ENCODE results near the gene COG8.

Gene COG8, protein sequence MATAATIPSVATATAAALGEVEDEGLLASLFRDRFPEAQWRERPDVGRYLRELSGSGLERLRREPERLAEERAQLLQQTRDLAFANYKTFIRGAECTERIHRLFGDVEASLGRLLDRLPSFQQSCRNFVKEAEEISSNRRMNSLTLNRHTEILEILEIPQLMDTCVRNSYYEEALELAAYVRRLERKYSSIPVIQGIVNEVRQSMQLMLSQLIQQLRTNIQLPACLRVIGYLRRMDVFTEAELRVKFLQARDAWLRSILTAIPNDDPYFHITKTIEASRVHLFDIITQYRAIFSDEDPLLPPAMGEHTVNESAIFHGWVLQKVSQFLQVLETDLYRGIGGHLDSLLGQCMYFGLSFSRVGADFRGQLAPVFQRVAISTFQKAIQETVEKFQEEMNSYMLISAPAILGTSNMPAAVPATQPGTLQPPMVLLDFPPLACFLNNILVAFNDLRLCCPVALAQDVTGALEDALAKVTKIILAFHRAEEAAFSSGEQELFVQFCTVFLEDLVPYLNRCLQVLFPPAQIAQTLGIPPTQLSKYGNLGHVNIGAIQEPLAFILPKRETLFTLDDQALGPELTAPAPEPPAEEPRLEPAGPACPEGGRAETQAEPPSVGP

DNA sequence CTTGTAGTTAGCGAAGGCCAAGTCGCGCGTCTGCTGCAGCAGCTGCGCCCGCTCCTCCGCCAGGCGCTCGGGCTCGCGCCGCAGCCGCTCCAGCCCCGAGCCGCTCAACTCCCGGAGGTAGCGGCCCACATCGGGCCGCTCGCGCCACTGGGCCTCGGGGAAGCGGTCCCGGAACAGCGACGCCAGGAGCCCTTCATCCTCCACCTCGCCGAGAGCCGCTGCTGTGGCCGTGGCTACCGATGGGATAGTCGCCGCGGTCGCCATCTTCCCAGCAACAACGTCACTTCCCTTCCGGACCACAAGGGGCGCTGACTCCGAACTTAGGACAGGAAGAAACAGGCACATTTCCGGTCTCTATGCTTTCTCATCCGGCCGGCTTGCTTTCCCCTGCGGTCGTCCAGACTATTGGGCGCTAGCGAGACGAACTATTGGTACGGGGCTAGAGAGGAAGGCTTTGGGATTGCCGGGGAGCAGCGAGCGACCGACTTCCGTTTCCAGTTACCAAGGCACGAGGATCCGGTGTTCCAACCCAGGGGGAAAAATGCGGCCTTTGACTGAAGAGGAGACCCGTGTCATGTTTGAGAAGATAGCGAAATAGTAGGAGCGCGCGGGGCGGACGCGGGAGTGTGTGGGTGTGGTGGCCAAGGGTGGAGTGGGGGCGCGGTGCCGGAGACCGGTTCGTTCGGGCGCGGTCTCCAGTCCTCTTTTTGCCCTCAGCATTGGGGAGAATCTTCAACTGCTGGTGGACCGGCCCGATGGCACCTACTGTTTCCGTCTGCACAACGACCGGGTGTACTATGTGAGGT, at the start of gene COG8, which contains the start of gene NIP7:
TSS of gene COG8 (minus strand) at position 276 of the 806 bp plus-strand sequence. CDS start at position 264, 12 bp downstream.
TSS of gene NIP7 (plus strand) at position 484 of the 806 bp plus-strand sequence. CDS start at position 542, 58 bp downstream.
- H3K4me3 Mint-ChIP-seq = peak within 1 kb of the TSS; percentile 93
- H3K27me3 Mint-ChIP-seq = no peaks in the 10 kb centered on the region
- peak within 1 kb of the TSS; percentile 90 for H3K27ac Mint-ChIP-seq
- H3K4me1 Mint-ChIP-seq (ENCODE audit: low read depth) = peaks cover 44% of the 10 kb centered on the region
- intact Hi-C loops (cut with micrococcal nuclease) = loop anchor here (1.0 to 2.0 kb wide), 2 partner anchors 9 to 47 kb away; partner anchors contain the start of genes PDF and TERF2
- peaks cover 90% of the 10 kb centered on the region for H3K36me3 Mint-ChIP-seq (ENCODE audit: low read depth)
- no peaks in the 10 kb centered on the region for H3K9me3 Mint-ChIP-seq

DNA sequence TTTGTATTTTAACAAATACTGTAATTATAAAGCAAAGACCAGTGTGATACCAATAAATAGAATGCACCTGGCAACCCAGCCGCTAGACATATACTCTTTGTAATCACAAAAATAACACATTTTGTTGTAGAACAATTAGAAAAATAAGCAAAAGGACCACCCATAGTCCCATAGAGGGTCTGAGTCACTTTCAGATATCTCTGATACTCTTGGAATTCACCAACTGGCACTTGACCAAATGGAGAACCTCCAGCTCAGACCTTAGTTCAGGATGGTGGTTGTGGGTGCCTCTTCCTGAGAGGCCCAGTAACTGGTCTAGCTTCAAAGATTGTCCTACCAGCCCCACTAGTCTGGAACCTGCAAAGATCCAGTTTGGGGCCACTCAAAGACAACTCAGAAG, 47.2 kb upstream of the COG8 start:
- no peak overlapping the region for H3K27ac Mint-ChIP-seq
- no peaks in the 10 kb centered on the region for H3K27me3 Mint-ChIP-seq
- H3K4me1 Mint-ChIP-seq (ENCODE audit: low read depth) = peaks cover 28% of the 10 kb centered on the region
- H3K9me3 Mint-ChIP-seq = no peaks in the 10 kb centered on the region
- peaks cover 34% of the 10 kb centered on the region for H3K36me3 Mint-ChIP-seq (ENCODE audit: low read depth)
- intact Hi-C loops (cut with micrococcal nuclease) = loop anchor here (2.0 kb wide), 1 partner anchor 48 kb away; the partner anchor contains the start of genes COG8 and NIP7
- H3K4me3 Mint-ChIP-seq = no peak overlapping the region

DNA sequence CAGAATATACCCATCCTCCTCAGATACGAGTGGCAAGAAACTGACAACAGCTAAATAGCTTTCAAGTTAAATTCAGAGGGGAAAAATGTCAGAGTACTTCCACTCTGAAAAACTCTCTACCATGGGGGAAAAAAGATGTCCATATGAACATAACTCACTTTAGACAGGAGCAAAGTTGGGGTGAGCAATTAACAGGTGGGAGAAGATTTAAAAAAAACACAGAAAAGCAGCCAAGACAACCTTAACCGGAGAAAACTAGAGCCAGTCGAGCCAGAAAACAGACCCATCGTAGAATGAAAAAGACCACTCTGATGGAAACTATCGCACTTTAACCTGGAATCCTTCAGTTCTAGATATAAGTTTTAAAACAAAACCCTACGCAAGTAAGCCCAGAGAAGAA, 45.6 kb upstream of the COG8 start:
- intact Hi-C loops (cut with micrococcal nuclease) = no loop called here
- Mint-ChIP-seq H3K27ac (peak overlapping the region; percentile 89), H3K9me3 (no peaks in the 10 kb centered on the region), H3K4me3 (peak overlapping the region; percentile 80), H3K36me3 (ENCODE audit: low read depth) (peaks cover 39% of the 10 kb centered on the region), H3K27me3 (no peaks in the 10 kb centered on the region), H3K4me1 (ENCODE audit: low read depth) (peaks cover 32% of the 10 kb centered on the region)

DNA sequence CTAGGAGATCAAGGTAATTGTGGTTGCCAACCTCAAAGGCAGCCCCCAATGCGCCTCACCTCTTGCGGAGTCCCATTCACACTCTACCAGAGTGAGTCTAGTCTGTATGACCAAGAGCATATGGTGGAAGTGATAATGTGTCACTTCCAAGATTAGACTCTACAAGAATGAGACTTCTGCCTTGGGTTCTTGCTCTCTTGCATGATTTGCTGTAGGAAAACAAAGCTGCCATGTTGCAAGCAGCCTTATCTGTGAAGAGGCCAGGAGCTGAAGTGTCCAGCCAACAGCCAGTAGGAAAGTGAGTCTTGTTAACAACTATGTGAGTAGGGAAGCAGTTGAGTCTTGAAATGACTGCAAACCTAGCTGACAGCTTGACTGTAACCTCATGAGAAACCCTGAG, 43.1 kb upstream of the COG8 start:
- H3K4me3 Mint-ChIP-seq = no peak overlapping the region
- H3K27ac Mint-ChIP-seq = peak overlapping the region; percentile 89
- peaks cover 64% of the 10 kb centered on the region for H3K36me3 Mint-ChIP-seq (ENCODE audit: low read depth)
- no peaks in the 10 kb centered on the region for H3K9me3 Mint-ChIP-seq
- intact Hi-C loops (cut with micrococcal nuclease) = no loop called here
- H3K27me3 Mint-ChIP-seq = no peaks in the 10 kb centered on the region
- H3K4me1 Mint-ChIP-seq (ENCODE audit: low read depth) = peaks cover 32% of the 10 kb centered on the region

DNA sequence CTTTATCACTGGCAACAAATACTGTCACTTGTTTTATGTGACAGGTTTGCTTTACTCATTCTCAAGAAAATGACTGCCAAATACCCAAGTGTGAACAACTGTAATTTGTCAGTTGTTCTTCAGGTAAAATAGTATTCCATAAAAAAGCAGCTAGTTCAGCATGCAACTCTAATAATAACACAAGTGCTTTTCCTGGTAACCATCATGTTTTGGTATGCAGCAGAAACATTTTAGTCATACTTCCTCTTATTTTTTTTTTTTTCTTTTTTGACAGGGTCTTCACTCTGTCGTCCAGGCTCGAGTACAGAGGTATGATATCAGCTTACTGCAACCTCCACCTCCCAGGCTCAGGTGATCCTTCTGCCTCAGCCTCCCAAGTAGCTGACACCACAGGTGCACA, 41.9 kb upstream of the COG8 start:
- intact Hi-C loops (cut with micrococcal nuclease) = no loop called here
- Mint-ChIP-seq H3K4me1 (ENCODE audit: low read depth) (peaks cover 32% of the 10 kb centered on the region), H3K36me3 (ENCODE audit: low read depth) (peaks cover 76% of the 10 kb centered on the region), H3K27me3 (no peaks in the 10 kb centered on the region), H3K4me3 (peak overlapping the region; percentile 54), H3K27ac (peak overlapping the region; percentile 89), H3K9me3 (no peaks in the 10 kb centered on the region)

DNA sequence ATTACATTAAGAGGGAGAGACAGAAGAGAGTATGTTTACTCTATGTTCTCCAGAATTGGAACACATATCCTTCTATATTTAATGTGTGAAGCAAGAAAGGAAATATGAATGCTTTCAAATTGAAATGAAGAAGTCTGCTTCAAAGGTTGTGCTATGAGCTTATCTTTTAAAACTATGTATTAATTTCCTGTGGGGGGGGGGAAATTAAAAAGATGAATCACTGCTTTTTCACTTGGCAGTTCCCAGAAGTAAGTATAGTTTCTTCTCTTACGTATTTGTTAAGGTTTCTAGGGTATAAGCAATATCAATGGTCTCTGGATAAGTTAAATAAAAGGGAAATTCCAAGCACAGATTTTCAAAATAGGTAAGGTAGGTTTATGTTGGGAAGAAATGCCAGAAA, 39.4 kb upstream of the COG8 start:
- H3K4me3 Mint-ChIP-seq = no peak overlapping the region
- H3K4me1 Mint-ChIP-seq (ENCODE audit: low read depth) = peaks cover 19% of the 10 kb centered on the region
- H3K9me3 Mint-ChIP-seq = no peaks in the 10 kb centered on the region
- H3K27ac Mint-ChIP-seq = peak overlapping the region; percentile 25
- H3K36me3 Mint-ChIP-seq (ENCODE audit: low read depth) = peaks cover 73% of the 10 kb centered on the region
- no peaks in the 10 kb centered on the region for H3K27me3 Mint-ChIP-seq
- intact Hi-C loops (cut with micrococcal nuclease) = no loop called here

DNA sequence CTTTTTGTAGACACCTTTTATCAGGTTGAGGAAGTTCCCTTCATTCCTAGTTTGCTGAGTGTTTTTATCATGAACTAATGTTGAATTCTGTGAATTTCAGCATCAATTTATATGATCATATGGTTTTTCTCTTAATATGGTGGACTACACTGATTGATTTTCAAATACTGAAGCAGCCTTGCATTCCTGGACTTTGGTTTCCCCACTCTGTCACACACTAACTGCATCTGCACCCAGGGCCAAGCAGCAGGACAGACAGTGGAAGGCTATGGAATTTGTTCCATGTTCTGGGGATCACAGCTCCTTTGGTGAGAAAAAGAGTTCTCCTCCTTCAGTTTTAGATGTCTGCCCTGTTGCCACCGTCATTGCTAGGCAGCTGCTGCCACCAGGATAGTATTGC, 38.7 kb upstream of the COG8 start:
- H3K4me1 Mint-ChIP-seq (ENCODE audit: low read depth) = peaks cover 13% of the 10 kb centered on the region
- intact Hi-C loops (cut with micrococcal nuclease) = no loop called here
- no peaks in the 10 kb centered on the region for H3K9me3 Mint-ChIP-seq
- H3K4me3 Mint-ChIP-seq = no peak overlapping the region
- peaks cover 73% of the 10 kb centered on the region for H3K36me3 Mint-ChIP-seq (ENCODE audit: low read depth)
- peak overlapping the region; percentile 25 for H3K27ac Mint-ChIP-seq
- no peaks in the 10 kb centered on the region for H3K27me3 Mint-ChIP-seq

DNA sequence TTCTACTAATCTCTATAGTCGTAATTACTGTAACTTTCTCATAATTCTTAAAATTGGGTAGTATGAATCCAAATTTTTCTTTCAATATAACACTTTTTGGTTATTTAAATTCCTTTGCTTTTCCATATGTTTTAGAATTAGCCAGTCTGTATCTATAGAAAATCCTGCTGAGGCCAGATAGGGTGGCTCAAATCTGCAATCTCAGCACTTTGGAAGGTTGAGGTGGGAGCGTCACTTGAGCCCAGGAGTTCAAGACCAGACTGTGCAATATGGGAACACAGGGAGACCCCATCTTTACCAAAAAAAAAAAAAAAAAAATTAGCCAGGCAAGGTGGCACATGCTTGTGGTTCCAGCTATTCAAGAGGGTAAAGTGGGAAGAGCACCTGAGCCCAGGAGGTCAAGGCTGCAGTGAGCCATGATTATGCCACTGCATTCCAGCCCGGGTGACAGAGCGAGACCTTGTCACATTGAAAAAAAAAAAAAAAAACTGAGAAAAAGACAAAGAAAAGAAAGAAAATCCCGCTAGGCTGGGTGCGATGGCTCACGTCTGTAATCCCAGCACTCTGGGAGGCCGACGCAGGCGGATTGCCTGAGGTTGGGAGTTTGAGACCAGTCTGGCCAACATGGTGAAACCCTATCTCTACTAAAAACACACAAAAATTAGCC, 37.2 kb upstream of the COG8 start:
- H3K36me3 Mint-ChIP-seq (ENCODE audit: low read depth) = peaks cover 76% of the 10 kb centered on the region
- H3K27ac Mint-ChIP-seq = no peak overlapping the region
- H3K9me3 Mint-ChIP-seq = no peaks in the 10 kb centered on the region
- no peak overlapping the region for H3K4me3 Mint-ChIP-seq
- H3K27me3 Mint-ChIP-seq = no peaks in the 10 kb centered on the region
- H3K4me1 Mint-ChIP-seq (ENCODE audit: low read depth) = peaks cover 4% of the 10 kb centered on the region
- intact Hi-C loops (cut with micrococcal nuclease) = no loop called here

DNA sequence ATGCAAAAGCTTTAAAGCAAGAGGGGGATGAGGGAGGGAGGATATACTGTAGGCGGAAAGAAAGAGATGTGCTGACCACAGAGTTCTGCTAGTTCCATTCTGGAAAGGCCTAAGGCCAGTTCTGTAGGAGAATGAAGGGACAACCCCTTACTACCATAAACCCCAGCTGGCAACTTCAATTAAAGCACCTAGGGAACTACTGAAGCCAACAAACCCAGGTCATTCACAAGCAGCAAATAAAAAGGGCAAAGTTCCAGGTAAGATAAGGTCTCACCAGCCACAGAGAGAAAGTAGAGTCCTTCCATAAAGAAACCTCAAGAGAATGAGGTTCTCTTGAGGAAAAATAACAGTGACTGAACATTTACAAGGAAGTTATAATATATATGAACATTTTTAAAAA, 33.7 kb upstream of the COG8 start:
- Mint-ChIP-seq H3K4me3 (no peak overlapping the region), H3K9me3 (no peaks in the 10 kb centered on the region), H3K27me3 (no peaks in the 10 kb centered on the region), H3K4me1 (ENCODE audit: low read depth) (no peaks in the 10 kb centered on the region), H3K27ac (no peak overlapping the region), H3K36me3 (ENCODE audit: low read depth) (peaks cover 85% of the 10 kb centered on the region)
- intact Hi-C loops (cut with micrococcal nuclease) = no loop called here

DNA sequence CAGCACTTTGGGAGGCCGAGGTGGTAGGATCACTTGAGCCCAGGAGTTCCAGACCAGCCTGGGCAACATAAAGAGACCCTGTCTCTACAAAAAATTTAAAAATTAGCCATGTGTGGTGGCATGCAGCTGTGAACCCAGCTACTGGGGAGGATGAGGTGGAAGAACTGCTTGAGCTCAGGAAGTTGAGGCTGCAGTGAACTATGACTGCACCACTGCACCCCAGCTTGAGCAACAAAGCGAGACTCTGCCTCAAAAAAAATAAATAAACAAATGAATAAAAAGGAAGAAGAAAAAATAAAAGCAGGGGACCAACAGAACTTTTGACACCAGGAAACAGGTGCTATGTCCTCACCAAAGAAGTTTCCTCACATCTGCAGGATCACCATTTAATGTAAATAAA, 32.2 kb upstream of the COG8 start:
- Mint-ChIP-seq H3K4me1 (ENCODE audit: low read depth) (no peaks in the 10 kb centered on the region), H3K27ac (no peak overlapping the region)
- intact Hi-C loops (cut with micrococcal nuclease) = no loop called here

DNA sequence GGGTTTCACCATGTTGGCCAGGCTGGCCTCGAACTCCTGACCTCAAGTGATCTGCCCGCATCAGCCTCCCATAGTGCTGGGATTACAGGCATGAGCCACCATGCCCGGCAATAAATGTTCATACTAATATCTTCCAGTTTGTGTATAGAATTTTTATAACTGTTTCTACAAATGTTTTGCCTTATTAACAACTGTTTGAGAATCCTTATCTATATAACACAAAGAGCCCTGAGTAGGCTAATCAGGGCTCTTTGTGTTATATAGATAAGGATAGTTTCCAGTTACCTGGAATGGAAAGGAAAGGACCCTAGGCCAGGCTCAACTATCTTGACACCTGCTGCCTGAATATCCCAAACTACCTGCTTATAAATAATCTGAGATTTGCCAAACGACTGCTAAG, 29.5 kb upstream of the COG8 start:
- H3K4me1 Mint-ChIP-seq (ENCODE audit: low read depth) = no peaks in the 10 kb centered on the region
- no peaks in the 10 kb centered on the region for H3K9me3 Mint-ChIP-seq
- peaks cover 97% of the 10 kb centered on the region for H3K36me3 Mint-ChIP-seq (ENCODE audit: low read depth)
- no peaks in the 10 kb centered on the region for H3K27me3 Mint-ChIP-seq
- intact Hi-C loops (cut with micrococcal nuclease) = no loop called here
- no peak overlapping the region for H3K4me3 Mint-ChIP-seq
- H3K27ac Mint-ChIP-seq = no peak overlapping the region

More for the DNA sequence above, 32.2 kb upstream of the COG8 start:
- H3K4me3 Mint-ChIP-seq = no peak overlapping the region
- peaks cover 85% of the 10 kb centered on the region for H3K36me3 Mint-ChIP-seq (ENCODE audit: low read depth)
- no peaks in the 10 kb centered on the region for H3K27me3 Mint-ChIP-seq
- H3K9me3 Mint-ChIP-seq = no peaks in the 10 kb centered on the region

DNA sequence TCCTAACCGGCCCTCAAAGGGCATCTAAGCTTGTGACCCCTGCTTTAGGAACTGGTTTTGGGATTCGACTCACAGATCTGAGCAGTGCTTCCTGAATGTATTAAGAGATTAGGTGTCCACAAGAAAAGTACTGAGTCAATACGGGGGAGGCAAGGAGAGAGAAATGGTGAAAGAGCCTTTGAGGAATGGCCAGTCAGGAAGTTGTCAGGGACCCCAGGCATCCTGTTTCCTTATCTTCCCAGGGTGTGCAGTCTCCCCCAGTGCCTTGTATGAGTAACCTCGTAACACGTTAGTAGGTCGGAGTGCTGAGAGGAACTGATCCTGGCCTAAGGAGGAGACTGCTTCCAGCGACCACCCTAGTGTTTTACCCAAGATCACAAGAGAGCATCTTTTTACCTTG, 28.6 kb upstream of the COG8 start:
- Mint-ChIP-seq H3K27ac (no peak overlapping the region), H3K27me3 (no peaks in the 10 kb centered on the region), H3K4me3 (no peak overlapping the region), H3K9me3 (no peaks in the 10 kb centered on the region), H3K36me3 (ENCODE audit: low read depth) (peaks cover 97% of the 10 kb centered on the region), H3K4me1 (ENCODE audit: low read depth) (no peaks in the 10 kb centered on the region)
- intact Hi-C loops (cut with micrococcal nuclease) = no loop called here

DNA sequence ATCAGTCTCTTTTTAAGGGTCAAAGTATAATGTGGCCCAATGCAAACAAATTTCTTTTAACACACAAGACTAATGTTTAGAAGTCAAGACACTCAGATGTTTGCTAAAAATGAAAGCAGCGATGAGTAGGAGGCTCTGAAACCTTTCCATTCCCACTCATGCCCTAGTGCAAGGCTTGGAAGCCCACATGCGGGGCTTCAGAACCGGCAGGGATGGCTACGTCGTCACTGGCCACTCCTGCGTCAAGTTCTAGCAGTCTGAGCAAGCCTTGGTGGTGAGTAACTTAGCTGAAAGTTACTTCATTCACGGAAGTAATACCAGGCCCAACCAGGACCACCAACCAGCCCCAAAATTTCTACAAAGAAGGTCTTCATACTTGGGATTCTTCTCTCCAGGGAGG, 27.1 kb upstream of the COG8 start:
- intact Hi-C loops (cut with micrococcal nuclease) = no loop called here
- H3K36me3 Mint-ChIP-seq (ENCODE audit: low read depth) = peaks cover 92% of the 10 kb centered on the region

More for the DNA sequence above, 27.1 kb upstream of the COG8 start:
- Mint-ChIP-seq H3K27ac (no peak overlapping the region), H3K4me3 (no peak overlapping the region), H3K9me3 (no peaks in the 10 kb centered on the region), H3K4me1 (ENCODE audit: low read depth) (no peaks in the 10 kb centered on the region), H3K27me3 (no peaks in the 10 kb centered on the region)
